H9 (cell line): ENCODE measurements around the gene PHACTR1. TPM values are rescaled to one million over a fixed set of nuclear protein-coding genes. Genes with fewer than 3 reads are reported as not detected.
A peak's percentile ranks its signal among the peaks of the same experiment; 100 is the strongest.

Experiments
- DNase-seq: peaks from one replicate; pipeline ENCODE4 v3.0.0-alpha.2; 2017
- H2AFZ ChIP-seq: one replicate; pipeline ENCODE4 v1.6.1; 2013; ENCODE audit warnings: mild to moderate bottlenecking, low read length, control low read depth, moderate library complexity
- H2AK5ac ChIP-seq: 2 replicates; pipeline ENCODE4 v1.6.1; 2013; ENCODE audit warnings: low read length, control low read depth, mixed read lengths; ENCODE audit not compliant: insufficient read length
- H2BK120ac ChIP-seq: one replicate; pipeline ENCODE4 v1.6.1; 2013; ENCODE audit warnings: low read depth, mild to moderate bottlenecking, low read length, control low read depth, inconsistent platforms; ENCODE audit not compliant: poor library complexity, severe bottlenecking
- H2BK12ac ChIP-seq: 2 replicates; pipeline ENCODE4 v1.6.1; 2013; ENCODE audit warnings: low read length, control low read depth, mixed read lengths, low read depth; ENCODE audit not compliant: insufficient read length
- H2BK15ac ChIP-seq: 2 replicates; pipeline ENCODE4 v1.6.1; 2013; ENCODE audit warnings: low read depth, low read length, control low read depth
- H2BK20ac ChIP-seq: one replicate; pipeline ENCODE4 v1.6.1; 2013; ENCODE audit warnings: low read depth, mild to moderate bottlenecking, low read length, control low read depth, inconsistent platforms; ENCODE audit not compliant: poor library complexity, severe bottlenecking
- H2BK5ac ChIP-seq: 2 replicates; pipeline ENCODE4 v1.6.1; 2013; ENCODE audit warnings: low read length, control low read depth, mixed read lengths; ENCODE audit not compliant: insufficient read length
- H3K14ac ChIP-seq: 2 replicates; pipeline ENCODE4 v1.6.1; 2013; ENCODE audit warnings: low read length, control low read depth; ENCODE audit not compliant: insufficient read depth
- H3K18ac ChIP-seq: 2 replicates; pipeline ENCODE4 v1.6.1; 2013; ENCODE audit warnings: low read depth, mild to moderate bottlenecking, mixed read lengths, low read length, control low read depth; ENCODE audit not compliant: insufficient read length
- H3K23ac ChIP-seq: 2 replicates; pipeline ENCODE4 v1.6.1; 2013; ENCODE audit warnings: low read length, control low read depth, mixed read lengths, low read depth; ENCODE audit not compliant: insufficient read length
- H3K23me2 ChIP-seq: 2 replicates; pipeline ENCODE4 v1.6.1; 2013; ENCODE audit warnings: low read depth, mild to moderate bottlenecking, mixed read lengths, low read length, control low read depth; ENCODE audit not compliant: insufficient read length, poor library complexity, severe bottlenecking
- H3K27ac ChIP-seq: 2 replicates; pipeline ENCODE4 v1.5.1; 2013; ENCODE audit warnings: low read length, control low read depth, mixed read lengths, low read depth; ENCODE audit not compliant: insufficient read length
- H3K27me3 ChIP-seq: 2 replicates; pipeline ENCODE4 v1.6.1; 2013; ENCODE audit warnings: low read length, control low read depth, inconsistent platforms; ENCODE audit not compliant: insufficient read depth
- H3K4ac ChIP-seq: 2 replicates; pipeline ENCODE4 v1.6.1; 2013; ENCODE audit warnings: low read depth, mild to moderate bottlenecking, control low read depth, inconsistent platforms, low read length, moderate library complexity
- H3K4me1 ChIP-seq: 2 replicates; pipeline ENCODE4 v1.6.1; 2013; ENCODE audit warnings: low read length, control low read depth, inconsistent platforms; ENCODE audit not compliant: insufficient read depth
- H3K4me2 ChIP-seq: 2 replicates; pipeline ENCODE4 v1.6.1; 2013; ENCODE audit warnings: low read length, control low read depth, mixed read lengths; ENCODE audit not compliant: insufficient read length, insufficient read depth
- H3K56ac ChIP-seq: 2 replicates; pipeline ENCODE4 v1.6.1; 2013; ENCODE audit warnings: low read depth, mild to moderate bottlenecking, mixed read lengths, low read length, control low read depth; ENCODE audit not compliant: insufficient read length
- H3K79me1 ChIP-seq: 2 replicates; pipeline ENCODE4 v1.6.1; 2013; ENCODE audit warnings: low read depth, mild to moderate bottlenecking, moderate library complexity, low read length, control low read depth, inconsistent platforms; ENCODE audit not compliant: insufficient read depth, poor library complexity, severe bottlenecking
- H3K79me2 ChIP-seq: 2 replicates; pipeline ENCODE4 v1.6.1; 2013; ENCODE audit warnings: low read length, control low read depth, inconsistent platforms; ENCODE audit not compliant: insufficient read depth
- H3K9ac ChIP-seq: 2 replicates; pipeline ENCODE4 v1.6.1; 2013; ENCODE audit warnings: low read length, control low read depth, mixed read lengths; ENCODE audit not compliant: insufficient read length; ENCODE audit errors: extremely low read depth
- H3K9me3 ChIP-seq: one replicate; pipeline ENCODE4 v1.6.1; 2013; ENCODE audit warnings: low read depth, low read length, inconsistent platforms; ENCODE audit not compliant: control insufficient read depth
- H3T11ph ChIP-seq: one replicate; pipeline ENCODE4 v1.6.1; 2013; ENCODE audit warnings: mild to moderate bottlenecking, low read length, control low read depth, inconsistent platforms
- H4K20me1 ChIP-seq: one replicate; pipeline ENCODE4 v1.6.1; 2013; ENCODE audit not compliant: control insufficient read depth, insufficient read length, insufficient read depth
- H4K5ac ChIP-seq: 2 replicates; pipeline ENCODE4 v1.6.1; 2013; ENCODE audit warnings: low read depth, mild to moderate bottlenecking, mixed read lengths, low read length, control low read depth; ENCODE audit not compliant: insufficient read length
- H4K8ac ChIP-seq: replicated peaks from 2 replicates; pipeline ENCODE4 v1.6.1; 2013; ENCODE audit warnings: low read length, control low read depth, mixed read lengths, low read depth; ENCODE audit not compliant: insufficient read length
- H4K91ac ChIP-seq: 2 replicates; pipeline ENCODE4 v1.6.1; 2013; ENCODE audit warnings: low read depth, mild to moderate bottlenecking, moderate library complexity, mixed read lengths, low read length, control low read depth; ENCODE audit not compliant: insufficient read length
- H3K27ac Mint-ChIP-seq, 3 experiments: 2 replicates in 2 of 3; 3 replicates in 1 of 3; pipeline ENCODE4 v1.8.0; 2020 to 2021; ENCODE audit warnings: mixed read lengths in 3 of 3, mild to moderate bottlenecking in 1 of 3, moderate library complexity in 1 of 3
- H3K27me3 Mint-ChIP-seq: 2 replicates; pipeline ENCODE4 v1.8.0; 2021; ENCODE audit warnings: low read depth, mild to moderate bottlenecking, moderate library complexity, mixed read lengths
- H3K36me3 Mint-ChIP-seq, 3 experiments: 2 replicates in 2 of 3; 3 replicates in 1 of 3; pipeline ENCODE4 v1.8.0; 2020 to 2021; ENCODE audit warnings: low read depth in 3 of 3, mixed read lengths in 3 of 3; ENCODE audit not compliant: insufficient read depth in 1 of 3
- H3K4me1 Mint-ChIP-seq, 2 experiments: 2 replicates each; pipeline ENCODE4 v1.8.0; 2020; ENCODE audit warnings: mixed read lengths in 2 of 2
- H3K4me3 Mint-ChIP-seq, 2 experiments: 2 replicates in 1 of 2; 3 replicates in 1 of 2; pipeline ENCODE4 v1.8.0; 2020 to 2021; ENCODE audit warnings: mild to moderate bottlenecking in 2 of 2, mixed read lengths in 2 of 2, moderate library complexity in 1 of 2
- H3K9me3 Mint-ChIP-seq, 2 experiments: 2 replicates in 1 of 2; 3 replicates in 1 of 2; pipeline ENCODE4 v1.8.0; 2020; ENCODE audit warnings: mild to moderate bottlenecking in 2 of 2, mixed read lengths in 2 of 2, moderate library complexity in 1 of 2
- WGBS: extraction: QIAGEN DNeasy Blood & Tissue Kit; methylation state at CpG from one replicate; pipeline ENCODE4 v1.1.7; 2013; ENCODE audit warnings: missing lambda C conversion rate, low lambda C conversion rate, mixed read lengths; ENCODE audit not compliant: insufficient read length; ENCODE audit errors: extremely low coverage; 5-methylcytosine and 5-hydroxymethylcytosine counted together
- total RNA-seq: library from RNA; stranded (reverse); gene quantifications from 2 replicates; pipeline ENCODE4 v1.2.1, GENCODE V29; 2021
- TF ChIP-seq, protein P1 (sequence below): fragments of 200-600 bp; sonication (generic); conservative IDR thresholded peaks from 3 replicates; pipeline ENCODE4 v1.8.0; 2021; ENCODE audit warnings: antibody characterized with exemption, mild to moderate bottlenecking

PHACTR1 gene
- total RNA-seq, 1 experiment from 2014 or later: 15.9 TPM

DNA sequence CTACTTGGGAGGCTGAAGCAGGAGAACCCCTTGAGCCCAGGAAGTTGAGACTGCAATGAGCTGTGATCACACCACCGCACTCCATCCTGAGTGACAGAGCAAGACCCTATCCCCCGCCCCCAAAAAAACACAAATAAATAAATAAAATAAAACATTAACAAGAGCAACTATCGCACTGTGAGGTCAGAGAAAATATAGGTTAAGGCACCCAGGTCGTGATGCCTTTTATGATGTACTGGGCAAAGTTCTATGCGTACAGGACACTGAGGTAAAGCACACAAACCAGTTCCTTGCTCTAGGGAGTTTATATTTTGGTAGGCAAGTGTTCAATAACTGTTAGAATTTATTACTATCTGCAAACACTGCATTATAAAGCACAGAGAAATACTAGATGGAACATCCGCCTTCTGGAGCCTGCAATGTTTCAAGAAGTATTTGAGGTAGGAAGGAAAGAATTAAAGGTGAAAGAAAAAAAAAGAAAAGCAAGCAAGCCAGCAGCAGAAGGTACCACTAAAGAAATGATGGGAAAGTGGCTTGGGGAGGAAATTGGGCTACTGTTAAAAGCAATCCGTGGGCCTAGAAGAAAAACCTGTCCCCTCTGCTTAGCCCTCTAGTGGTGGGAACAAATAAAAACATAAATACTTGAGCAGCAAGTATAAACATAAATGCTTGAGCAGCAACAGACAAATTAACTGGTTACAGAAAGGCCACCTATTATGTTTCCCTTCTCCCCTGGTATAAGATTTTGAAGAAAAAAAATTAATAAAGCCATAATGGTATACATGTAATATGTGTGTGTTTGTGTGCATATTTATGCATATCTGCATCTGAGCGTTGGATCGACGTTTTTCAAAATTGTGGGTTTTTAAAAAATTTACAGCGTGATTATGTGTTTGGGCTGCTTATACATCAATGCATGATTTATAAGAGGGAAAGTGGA, 128.0 kb downstream of the PHACTR1 start:
- Histone ChIP-seq H2AFZ (no peak overlapping the region), H4K5ac (no peak overlapping the region), H2AK5ac (no peak overlapping the region), H3K4me1 (no peaks in the 10 kb centered on the region; the same call in 1 of the 2 replicates), H3K27me3 (no peaks in the 10 kb centered on the region), H2BK5ac (no peak overlapping the region), H3K56ac (no peak overlapping the region), H3K23ac (no peak overlapping the region), H3T11ph (no peak overlapping the region), H2BK120ac (no peak overlapping the region), H3K9me3 (no peaks in the 10 kb centered on the region), H3K9ac (no peak overlapping the region), H3K23me2 (no peaks in the 10 kb centered on the region), H4K20me1 (no peaks in the 10 kb centered on the region), H3K4me2 (no peak overlapping the region), H3K79me1 (no peaks in the 10 kb centered on the region), H2BK15ac (no peak overlapping the region), H3K14ac (no peak overlapping the region), H3K4ac (no peak overlapping the region), H2BK12ac (no peak overlapping the region), H3K18ac (no peak overlapping the region), H4K91ac (no peak overlapping the region), H4K8ac (no peak overlapping the region), H3K27ac (no peak overlapping the region), H2BK20ac (no peak overlapping the region), H3K79me2 (no peaks in the 10 kb centered on the region)
- no peak for DNase-seq
- Mint-ChIP-seq H3K4me1 (peaks cover 37 to 42% of the 10 kb centered on the region in 2 experiments), H3K27ac (no peak overlapping the region), H3K36me3 (no peaks in the 10 kb centered on the region), H3K27me3 (no peaks in the 10 kb centered on the region), H3K9me3 (no peaks in the 10 kb centered on the region), H3K4me3 (no peak overlapping the region)
- no CpG with 5 or more reads among the region's 11 CpGs for WGBS
- TF ChIP-seq, protein P1, sequence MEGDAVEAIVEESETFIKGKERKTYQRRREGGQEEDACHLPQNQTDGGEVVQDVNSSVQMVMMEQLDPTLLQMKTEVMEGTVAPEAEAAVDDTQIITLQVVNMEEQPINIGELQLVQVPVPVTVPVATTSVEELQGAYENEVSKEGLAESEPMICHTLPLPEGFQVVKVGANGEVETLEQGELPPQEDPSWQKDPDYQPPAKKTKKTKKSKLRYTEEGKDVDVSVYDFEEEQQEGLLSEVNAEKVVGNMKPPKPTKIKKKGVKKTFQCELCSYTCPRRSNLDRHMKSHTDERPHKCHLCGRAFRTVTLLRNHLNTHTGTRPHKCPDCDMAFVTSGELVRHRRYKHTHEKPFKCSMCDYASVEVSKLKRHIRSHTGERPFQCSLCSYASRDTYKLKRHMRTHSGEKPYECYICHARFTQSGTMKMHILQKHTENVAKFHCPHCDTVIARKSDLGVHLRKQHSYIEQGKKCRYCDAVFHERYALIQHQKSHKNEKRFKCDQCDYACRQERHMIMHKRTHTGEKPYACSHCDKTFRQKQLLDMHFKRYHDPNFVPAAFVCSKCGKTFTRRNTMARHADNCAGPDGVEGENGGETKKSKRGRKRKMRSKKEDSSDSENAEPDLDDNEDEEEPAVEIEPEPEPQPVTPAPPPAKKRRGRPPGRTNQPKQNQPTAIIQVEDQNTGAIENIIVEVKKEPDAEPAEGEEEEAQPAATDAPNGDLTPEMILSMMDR: peak; percentile 82
